ENCODE data around the gene TRRAP.
"Not testable (repeated sequence)": the region's sequence is repeated elsewhere in the genome, so short reads cannot be mapped to it uniquely, and the experiment has no call there.

TRRAP gene

GRCh38 chr7:99035723-99036545 lies 157.6 kb downstream of the TRRAP start:
- DNase-seq: no peak

DNA sequence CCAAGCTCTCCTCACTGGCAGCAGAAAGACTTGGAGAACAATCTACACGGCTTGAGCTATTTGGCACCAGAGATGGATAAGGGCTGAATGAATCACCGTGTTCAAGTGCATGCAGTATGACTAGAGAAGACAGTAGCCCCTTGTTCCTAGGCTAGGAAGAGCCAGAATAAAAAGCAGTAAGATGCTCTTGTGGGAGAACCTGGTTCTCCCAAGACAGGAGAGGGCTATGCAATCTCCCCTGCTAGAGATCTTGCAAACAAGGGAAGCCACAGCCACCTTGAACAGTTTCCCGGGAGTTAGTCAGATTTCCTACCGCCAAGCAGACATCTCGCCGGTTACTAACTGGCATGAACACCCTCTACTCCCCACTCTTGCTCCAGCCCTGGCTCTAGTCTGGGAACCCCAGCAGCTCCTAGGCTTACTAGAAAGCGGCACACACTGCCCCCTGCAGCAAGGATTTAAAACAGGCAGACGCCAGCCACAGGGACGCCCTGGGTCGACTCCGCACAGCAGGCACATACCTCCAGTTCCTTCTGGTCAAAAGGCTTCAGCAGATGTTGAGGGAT lies 158.3 kb downstream of the TRRAP start:
- peak; percentile 16 for DNase-seq

GRCh38 chr7:99037327-99037940 lies 159.1 kb downstream of the TRRAP start:
- DNase-seq: no peak

GRCh38 chr7:99038086-99038855 lies 159.9 kb downstream of the TRRAP start:
- DNase-seq: no peak

- no peak for DNase-seq
Observed at GRCh38 chr7:99039384-99039891, 161.1 kb downstream of the TRRAP start.

DNA sequence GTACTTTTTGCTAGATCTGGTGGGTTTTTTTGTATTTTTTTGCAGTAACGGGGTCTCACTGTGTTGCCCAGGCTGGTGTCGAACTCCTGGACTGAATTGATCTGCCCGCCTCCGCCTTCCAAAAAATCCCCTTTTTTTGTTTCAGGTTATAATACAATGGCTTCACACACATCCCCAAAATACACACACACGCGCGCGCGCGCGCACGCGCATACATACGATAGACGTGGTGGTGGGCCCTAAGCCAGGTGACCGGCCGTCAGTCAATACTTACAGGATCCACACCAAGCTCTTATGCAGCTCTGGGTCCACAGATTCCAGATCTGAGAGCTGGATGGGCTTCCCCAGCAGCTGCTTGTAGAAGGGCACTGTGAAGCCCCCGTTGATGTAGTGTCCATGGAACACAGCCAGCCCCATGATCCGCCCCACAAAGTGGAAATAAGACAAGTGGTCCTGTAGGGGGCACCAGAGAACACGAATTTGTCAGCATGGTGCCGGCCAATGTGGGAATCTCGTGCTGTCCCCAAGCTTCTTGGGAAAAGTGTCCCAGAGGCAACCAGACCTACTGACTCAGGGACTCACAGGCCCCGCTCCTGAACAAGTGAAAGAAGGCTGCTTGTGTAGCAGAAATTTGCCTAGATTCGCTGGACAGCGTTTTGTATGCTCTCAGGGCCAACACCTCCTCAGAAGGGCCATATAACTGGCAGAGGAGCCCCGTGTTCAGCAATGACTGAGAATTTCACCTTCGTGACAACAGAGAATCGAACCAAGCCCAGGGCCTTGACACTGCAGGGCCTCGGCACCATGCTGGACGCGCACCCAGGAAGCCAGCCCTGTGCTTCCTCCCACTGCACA lies 162.0 kb downstream of the TRRAP start:
- DNase-seq: peak; percentile 29

- DNase-seq: no peak
Observed at GRCh38 chr7:99041526-99041925, 163.2 kb downstream of the TRRAP start.

- DNase-seq: no peak
Observed at GRCh38 chr7:99042957-99043356, 164.6 kb downstream of the TRRAP start.

DNA sequence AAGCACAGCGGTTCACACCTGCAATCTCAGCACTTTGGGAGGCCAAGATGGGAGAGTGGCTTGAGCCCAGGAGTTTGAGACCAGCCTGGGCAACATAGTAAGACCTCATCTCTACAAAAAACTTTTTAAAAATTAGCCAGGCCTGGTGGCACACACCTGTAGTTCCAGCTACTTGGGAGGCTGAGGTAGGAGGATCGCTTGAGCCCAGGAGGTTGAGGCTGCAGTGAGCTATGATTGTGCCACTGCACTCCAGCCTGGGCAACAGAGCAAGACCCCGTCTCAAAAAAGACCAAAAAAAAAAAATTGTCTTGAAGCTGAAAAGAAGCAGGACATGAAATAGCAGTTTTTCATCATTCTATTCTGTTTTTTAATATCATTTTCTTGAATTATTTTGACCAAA lies 166.5 kb downstream of the TRRAP start:
- not testable (repeated sequence) for DNase-seq

- not testable (repeated sequence) for DNase-seq
Observed at GRCh38 chr7:99046262-99046661, 167.9 kb downstream of the TRRAP start.

GRCh38 chr7:99046722-99047121 lies 168.4 kb downstream of the TRRAP start:
- no peak for DNase-seq

GRCh38 chr7:99047526-99048077 lies 169.3 kb downstream of the TRRAP start:
- no peak for DNase-seq

GRCh38 chr7:99050971-99051370 lies 172.6 kb downstream of the TRRAP start:
- no peak for DNase-seq

DNA sequence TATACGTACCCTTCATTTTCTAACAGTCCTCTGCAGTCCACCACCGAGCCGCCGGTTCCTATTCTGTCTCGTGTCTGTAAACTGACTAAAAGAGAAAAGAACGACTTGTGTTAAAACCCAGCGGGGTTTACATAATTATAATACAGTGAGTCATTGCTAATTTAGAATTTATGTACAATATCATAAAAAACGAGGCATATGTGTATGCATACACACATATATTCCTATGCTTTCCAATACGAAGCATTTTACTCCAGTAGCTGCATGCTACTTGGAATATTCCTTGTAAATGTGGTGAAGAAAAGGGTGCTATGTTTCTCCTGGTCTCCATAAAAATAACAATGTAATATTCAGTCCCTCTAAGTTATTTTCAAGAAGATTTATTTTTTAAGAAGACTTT lies 176.4 kb downstream of the TRRAP start:
- DNase-seq: no peak

GRCh38 chr7:99061001-99061776 lies 182.9 kb downstream of the TRRAP start:
- DNase-seq: no peak

Measured in NCI-H526 treated with DMSO at 0.1 percent for 48 hours (cell line).